C4-2B (cell line): ENCODE measurements around the gene MORN1.
A peak's percentile ranks its signal among the peaks of the same experiment; 100 is the strongest.

ENCODE experiments used
- H3K27ac ChIP-seq: fragments of 450-650 bp; 2 replicates; pipeline ENCODE4 v1.5.1; 2017
- ZFX ChIP-seq: fragments of 450-650 bp; IDR thresholded peaks from 2 replicates; pipeline ENCODE4 v1.6.1; 2017
- TF ChIP-seq, protein P1 (sequence below): fragments of 450-650 bp; conservative IDR thresholded peaks from 2 replicates; pipeline ENCODE4 v1.5.1; 2017; ENCODE audit warnings: mild to moderate bottlenecking

Gene MORN1

DNA sequence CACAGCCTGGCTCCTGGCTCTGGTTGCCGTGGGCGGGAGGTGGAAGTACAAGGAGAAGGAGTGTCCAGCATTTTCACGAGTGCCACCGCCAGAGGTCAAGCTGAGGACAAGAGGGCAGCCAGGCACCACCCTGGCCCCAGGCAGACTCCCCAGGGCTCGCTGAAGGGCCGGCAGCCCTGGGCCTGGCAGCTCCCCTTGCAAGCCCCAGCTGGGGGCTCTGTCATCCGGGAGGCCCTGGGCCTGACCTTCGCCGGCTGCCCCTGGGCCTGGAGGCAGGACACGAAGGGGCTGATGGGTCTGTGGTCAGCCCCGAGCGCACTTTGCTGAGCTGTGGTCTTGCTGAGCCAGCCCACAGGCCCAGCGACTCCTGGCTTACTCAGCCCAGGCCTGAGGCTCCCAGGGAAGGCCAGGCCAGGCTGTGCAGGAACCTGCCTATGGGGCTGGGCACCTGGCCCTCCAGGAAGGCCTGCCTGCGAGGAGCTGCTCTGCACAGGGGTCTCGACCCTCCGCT lies 74.8 kb downstream of the MORN1 start:
- H3K27ac ChIP-seq, result no peak overlapping the region

DNA sequence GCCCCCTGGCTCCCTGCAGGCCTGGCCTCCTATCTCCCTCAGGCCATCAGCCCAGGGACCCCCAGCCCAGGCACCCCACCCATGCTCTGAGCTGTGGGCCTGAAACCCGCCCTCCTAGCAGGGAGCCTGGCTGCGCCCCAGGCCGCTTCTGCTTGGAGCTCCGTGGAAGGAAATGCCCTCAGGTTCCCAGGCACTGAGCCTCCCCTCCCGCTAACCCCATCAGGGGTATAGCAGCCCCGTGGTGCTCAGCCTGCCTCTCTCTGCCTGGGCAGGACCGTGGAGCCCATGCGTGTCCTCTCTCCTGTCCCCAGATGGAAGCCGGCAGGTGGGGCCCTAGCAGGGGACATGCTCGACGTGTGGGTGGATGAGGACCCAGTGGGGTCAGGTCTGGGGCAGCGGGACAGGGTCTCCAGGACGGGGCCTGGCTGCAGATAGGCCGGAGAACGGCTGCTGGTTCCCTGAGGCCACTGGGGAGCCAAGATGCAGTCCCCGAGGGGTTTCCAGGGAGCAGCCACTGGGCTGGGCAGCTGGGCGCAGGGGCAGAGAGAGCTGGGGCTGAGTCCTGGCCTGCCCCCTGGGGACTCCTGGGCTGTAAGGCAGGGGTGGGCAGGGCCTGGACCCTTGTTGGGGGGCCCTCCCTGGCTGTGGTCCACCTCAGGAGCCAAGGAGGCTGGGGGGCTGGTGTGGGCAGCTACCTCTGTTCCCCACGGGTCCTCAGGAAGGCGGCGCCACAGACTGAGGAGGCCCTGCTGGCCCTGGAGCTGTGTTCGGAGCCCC lies 75.5 kb downstream of the MORN1 start:
- H3K27ac ChIP-seq, result no peak overlapping the region
- no peak for TF ChIP-seq ZFX
- TF ChIP-seq, protein P1, sequence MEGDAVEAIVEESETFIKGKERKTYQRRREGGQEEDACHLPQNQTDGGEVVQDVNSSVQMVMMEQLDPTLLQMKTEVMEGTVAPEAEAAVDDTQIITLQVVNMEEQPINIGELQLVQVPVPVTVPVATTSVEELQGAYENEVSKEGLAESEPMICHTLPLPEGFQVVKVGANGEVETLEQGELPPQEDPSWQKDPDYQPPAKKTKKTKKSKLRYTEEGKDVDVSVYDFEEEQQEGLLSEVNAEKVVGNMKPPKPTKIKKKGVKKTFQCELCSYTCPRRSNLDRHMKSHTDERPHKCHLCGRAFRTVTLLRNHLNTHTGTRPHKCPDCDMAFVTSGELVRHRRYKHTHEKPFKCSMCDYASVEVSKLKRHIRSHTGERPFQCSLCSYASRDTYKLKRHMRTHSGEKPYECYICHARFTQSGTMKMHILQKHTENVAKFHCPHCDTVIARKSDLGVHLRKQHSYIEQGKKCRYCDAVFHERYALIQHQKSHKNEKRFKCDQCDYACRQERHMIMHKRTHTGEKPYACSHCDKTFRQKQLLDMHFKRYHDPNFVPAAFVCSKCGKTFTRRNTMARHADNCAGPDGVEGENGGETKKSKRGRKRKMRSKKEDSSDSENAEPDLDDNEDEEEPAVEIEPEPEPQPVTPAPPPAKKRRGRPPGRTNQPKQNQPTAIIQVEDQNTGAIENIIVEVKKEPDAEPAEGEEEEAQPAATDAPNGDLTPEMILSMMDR, result no peak

More for the DNA sequence above, 74.8 kb downstream of the MORN1 start:
- no peak for TF ChIP-seq ZFX
- TF ChIP-seq, protein P1, result no peak

DNA sequence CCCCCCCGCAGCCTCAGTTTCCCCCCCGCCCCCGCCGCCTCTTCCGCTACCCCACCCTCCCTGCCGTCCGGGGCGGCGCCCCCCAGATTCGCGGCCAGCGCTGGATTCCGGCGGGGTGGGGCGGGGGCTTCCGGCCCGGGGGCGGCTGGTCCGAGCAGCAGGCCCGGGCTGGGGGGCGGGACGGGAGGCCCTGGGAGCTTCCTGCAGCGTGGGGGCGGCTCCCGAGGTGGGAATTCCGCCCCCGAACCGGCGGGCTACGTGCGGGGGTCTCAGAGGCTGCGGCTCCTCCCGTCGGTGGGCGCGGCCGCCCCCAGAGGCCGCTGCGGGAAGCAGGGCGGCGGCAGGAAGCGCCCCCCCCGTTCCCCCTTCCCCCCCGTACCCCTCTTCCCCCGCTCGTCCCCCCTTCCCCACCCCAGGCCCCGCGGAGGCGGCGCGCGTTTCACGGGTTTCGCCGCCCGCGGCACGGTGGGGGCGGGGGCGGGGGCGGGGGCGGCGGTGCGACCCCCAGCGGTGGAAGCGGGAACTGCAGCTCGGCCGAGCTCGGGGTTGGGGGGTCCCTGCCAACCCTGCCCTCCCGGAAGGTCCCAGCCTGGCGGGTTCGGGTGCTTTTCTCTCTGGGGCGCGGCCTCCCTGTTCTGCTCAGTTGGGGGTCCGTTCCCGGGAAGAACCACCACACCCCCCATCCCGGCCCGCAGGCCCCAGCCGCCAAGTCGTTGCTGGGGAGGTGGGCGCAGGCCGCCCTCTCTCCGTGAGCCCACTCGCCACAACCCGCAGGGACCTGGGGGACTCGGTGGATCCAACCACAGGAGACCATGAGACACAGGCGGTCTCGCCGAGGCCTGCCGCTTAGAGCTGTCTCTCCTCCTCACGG lies 76.3 kb downstream of the MORN1 start:
- TF ChIP-seq, protein P1, result peak; percentile 91
- no peak for TF ChIP-seq ZFX
- H3K27ac ChIP-seq, result no peak overlapping the region

DNA sequence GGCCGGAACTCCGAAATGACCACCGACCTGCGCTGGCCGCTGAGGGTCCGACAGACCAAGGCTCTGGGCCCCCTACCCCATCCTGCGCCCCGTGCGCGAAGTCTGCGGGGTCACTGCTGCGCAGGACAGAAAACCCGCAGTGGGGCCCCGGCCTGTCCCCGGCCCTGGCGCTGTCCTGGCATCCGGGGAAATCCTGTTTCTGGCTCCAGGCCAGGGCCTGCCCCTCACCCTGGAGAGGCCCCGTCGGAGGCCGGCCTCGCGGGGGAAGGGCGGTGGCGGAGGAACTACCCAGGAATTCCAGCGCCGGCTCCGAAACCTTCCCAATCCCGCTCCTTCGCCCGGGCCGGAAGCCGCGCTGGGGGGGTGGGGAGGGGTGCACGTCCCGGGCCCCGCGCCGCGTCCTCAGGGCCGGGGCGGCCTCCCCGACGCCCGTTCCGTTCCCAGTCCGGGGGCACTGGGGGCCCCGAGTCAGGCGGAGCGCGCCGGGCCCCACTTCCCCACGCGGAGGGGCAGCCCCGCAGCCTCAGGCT lies 77.0 kb downstream of the MORN1 start:
- H3K27ac ChIP-seq, result no peak overlapping the region
- TF ChIP-seq, protein P1, result no peak
- TF ChIP-seq ZFX, result no peak

DNA sequence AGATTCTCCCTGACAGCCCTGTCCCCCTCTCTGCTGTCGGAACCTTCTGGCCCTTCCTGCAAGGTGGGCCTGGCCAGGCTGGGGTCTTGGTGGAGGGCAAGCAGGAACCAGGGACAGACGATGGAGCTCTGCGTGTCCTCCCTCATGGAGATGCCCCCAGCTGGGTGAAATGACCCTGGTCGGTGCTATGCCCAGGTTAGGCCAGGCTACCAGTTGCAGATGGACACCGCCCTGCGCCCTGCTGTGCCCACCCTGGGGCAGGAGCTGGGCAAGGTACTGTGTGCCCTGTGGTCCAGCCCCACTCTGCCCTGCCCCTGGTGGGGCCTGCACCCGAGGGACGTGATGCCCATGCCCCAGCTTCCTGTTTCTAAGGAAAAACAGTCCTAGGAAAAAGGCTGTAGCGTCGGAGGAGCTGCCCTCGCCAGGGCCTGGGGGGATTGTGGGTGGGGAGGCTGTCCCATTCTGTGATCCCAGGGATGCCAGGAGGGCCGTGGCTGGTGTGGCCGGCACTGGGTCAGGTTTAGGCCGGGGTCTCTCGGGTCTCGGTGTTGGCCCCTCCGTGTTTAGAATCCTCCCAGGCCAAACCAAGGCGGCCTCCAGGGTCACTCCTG lies 77.6 kb downstream of the MORN1 start:
- TF ChIP-seq ZFX, result no peak
- no peak overlapping the region for H3K27ac ChIP-seq

DNA sequence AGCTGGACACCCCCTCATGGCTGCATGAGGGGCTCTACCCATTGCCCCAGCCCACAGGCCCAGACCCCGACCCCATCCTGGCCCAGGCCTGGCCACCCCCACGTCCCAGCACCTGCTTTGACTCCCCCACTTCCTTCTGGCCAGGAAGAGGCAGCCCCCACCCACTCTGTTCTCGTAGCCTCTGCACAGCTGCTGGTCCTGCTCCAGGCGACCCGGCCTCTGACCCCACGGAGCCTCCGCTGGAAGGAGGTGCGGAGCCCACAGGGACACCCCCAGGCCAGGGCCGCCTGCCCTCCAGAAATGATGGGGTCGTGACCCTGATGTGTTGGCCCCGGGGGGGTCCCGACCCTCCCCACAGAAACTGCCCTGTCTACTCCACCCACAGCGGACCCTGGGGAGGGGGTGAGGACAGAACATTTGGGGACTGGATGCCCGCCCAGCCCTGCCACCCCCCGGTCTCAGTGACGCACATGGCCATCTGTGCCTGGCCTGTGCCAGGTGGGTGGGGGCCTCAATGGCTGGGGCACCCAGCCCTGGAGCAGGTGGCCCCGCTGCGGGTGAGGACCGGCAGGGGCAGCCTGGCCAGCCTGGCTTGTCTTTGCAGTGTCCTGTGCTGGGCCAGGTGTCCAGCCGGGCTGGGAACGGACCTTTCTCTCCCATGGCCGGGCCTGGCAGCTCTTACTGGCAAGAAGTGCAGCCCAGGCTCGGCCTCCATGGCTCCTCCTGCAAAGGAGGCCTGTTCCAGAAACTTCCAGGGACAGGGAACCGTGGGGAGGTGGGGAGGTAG lies 78.6 kb downstream of the MORN1 start:
- H3K27ac ChIP-seq, result no peak overlapping the region
- TF ChIP-seq ZFX, result no peak
- TF ChIP-seq, protein P1, result no peak

DNA sequence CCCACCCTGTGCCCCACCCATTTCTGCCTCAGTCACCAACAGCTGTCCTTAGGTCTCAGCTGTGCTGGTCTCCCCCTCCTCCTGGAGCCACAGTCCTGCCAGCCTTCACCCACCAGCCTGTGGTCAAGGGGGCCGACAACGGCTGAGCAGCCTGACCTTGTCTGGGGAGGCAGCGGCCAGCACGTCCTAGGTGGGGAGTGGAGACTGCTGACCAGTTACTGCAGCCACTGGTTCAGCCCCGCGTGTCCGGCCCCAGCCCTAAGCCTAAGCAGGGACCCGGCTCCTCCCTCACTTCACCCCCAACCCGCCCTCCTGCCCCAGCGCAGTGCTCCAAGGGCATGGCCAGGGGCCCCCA lies 79.2 kb downstream of the MORN1 start:
- no peak for TF ChIP-seq ZFX
- TF ChIP-seq, protein P1, result no peak
- no peak overlapping the region for H3K27ac ChIP-seq
